Mucosa of descending colon (tissue), 3 donors: Measurements from ENCODE around the gene IFITM1. TPM values are rescaled to one million over a fixed set of nuclear protein-coding genes. Genes with fewer than 3 reads are reported as not detected.
A peak's percentile ranks its signal among the peaks of the same experiment; 100 is the strongest.

Source experiments
- ATAC-seq: fragments of 200-7000 bp; cut with Tn5 transposase; one replicate; pipeline ENCODE4 v1.9.1; 2020; ENCODE audit warnings: mild to moderate bottlenecking, moderate library complexity
- DNase-seq, 3 donors: peaks; one replicate each; pipeline ENCODE4 v3.0.0-alpha.2; 2020
- H3K36me3 ChIP-seq: fragments of 200-600 bp; one replicate; pipeline ENCODE4 v1.8.0; 2021; ENCODE audit warnings: low read depth, mild to moderate bottlenecking
- H3K4me1 ChIP-seq: fragments of 200-600 bp; one replicate; pipeline ENCODE4 v1.8.0; 2021; ENCODE audit warnings: low read depth, mild to moderate bottlenecking
- H3K4me3 ChIP-seq: fragments of 200-600 bp; one replicate; pipeline ENCODE4 v1.8.0; 2021; ENCODE audit warnings: mild to moderate bottlenecking
- H3K9me3 ChIP-seq: fragments of 200-600 bp; one replicate; pipeline ENCODE4 v1.8.0; 2021; ENCODE audit warnings: mild to moderate bottlenecking
- intact Hi-C, 2 donors: fragments of 100-400 bp; cut with DNase I in 1 of 2; cut with micrococcal nuclease in 1 of 2; formaldehyde crosslinking; loops; one replicate each; pipeline versions ENCODE4 v1.11.0 to v1.11.1; 2022; cut with DNase I, micrococcal nuclease
- total RNA-seq, 3 donors: library from RNA; stranded (reverse); fragmentation: NEBNext Ultra II Directional in 2 of 3; extraction: Animal tissue kit (Norgen Biotek cat#: 25700) in 2 of 3; gene quantifications; one replicate each; pipeline versions ENCODE4 v1.2.1 to v1.2.4, GENCODE V29; 2021 to 2023
- TF ChIP-seq, protein P1 (sequence below): fragments of 200-600 bp; IDR thresholded peaks from one replicate; pipeline ENCODE4 v1.8.0; 2022; ENCODE audit warnings: antibody characterized with exemption, mild to moderate bottlenecking
- donor health status: DM: no; HTN: no; CAD: no; lungs with moderate emphysema.
- donor health status: DM: no; HTN: no; CAD: no.
- donor health status: DM: no; HTN: yes; CAD: no.

IFITM1 gene
- total RNA-seq, 3 donors from 2014 or later, result 80.2 to 182 (median 87.3) TPM

DNA sequence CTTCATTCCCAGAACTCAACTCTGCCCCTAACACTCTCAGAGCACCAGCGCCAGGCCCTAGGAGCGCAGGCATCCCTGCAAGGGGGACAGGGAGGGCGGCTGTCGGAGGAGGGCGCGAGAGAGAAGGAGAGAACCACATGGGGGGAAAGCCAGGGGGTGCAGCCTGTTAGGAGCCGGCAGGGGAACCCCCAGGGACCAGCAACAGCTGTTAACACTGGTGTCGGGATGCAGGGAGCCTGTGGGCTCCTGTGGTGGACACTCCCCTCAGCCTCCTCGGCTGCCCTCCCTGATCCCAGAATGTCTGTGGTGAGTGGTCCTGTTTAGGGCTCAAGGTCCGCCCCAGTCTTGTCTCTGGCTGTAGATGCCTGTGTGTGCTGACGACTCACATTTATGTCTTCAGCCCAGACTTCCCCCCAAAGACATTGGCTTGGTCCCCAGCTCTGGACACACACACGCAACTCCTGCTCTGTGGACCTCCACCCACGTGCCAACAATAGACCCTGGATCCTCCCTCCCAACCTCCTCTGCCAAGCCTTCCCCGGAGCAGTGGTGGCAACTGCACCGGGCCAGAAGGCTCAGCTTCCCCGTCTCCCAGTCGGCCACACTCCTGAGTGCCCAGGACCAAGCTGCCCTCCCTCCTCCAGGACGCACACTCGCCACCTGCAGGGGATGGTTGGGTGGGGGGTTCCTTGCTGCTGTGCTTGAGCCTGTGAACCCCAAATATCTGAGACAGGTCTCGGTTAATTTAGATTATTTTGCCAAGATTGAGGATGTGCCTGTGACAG lies 13.7 kb upstream of the IFITM1 start:
- Histone ChIP-seq H3K4me1 (peaks cover 19% of the 10 kb centered on the region), H3K4me3 (no peak overlapping the region), H3K9me3 (no peaks in the 10 kb centered on the region), H3K36me3 (no peaks in the 10 kb centered on the region)
- intact Hi-C loops, result no loop called here
- DNase-seq (peak in 2 of 3 donors; percentile 30 to 48), ATAC-seq (no peak)
- TF ChIP-seq, protein P1, sequence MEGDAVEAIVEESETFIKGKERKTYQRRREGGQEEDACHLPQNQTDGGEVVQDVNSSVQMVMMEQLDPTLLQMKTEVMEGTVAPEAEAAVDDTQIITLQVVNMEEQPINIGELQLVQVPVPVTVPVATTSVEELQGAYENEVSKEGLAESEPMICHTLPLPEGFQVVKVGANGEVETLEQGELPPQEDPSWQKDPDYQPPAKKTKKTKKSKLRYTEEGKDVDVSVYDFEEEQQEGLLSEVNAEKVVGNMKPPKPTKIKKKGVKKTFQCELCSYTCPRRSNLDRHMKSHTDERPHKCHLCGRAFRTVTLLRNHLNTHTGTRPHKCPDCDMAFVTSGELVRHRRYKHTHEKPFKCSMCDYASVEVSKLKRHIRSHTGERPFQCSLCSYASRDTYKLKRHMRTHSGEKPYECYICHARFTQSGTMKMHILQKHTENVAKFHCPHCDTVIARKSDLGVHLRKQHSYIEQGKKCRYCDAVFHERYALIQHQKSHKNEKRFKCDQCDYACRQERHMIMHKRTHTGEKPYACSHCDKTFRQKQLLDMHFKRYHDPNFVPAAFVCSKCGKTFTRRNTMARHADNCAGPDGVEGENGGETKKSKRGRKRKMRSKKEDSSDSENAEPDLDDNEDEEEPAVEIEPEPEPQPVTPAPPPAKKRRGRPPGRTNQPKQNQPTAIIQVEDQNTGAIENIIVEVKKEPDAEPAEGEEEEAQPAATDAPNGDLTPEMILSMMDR, result no peak

DNA sequence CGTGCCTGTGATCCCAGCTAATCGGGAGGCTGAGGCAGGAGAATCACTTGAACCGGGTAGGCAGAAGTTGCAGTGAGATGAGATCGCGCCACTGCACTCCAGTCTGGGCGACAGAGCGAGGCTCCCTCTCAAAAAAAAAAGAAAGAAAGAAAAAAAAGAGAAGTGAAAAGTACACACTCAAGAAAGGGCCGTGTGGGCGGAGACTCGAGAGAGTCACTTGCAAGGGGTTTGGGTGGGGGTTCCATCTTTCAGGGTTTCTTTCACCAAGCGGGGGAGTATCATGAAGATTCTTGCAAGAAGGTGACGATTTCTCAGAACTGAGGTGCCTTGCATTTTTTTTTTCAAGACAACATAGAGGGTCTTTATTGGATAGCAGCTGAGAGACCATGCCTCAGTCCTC lies 10.5 kb upstream of the IFITM1 start:
- intact Hi-C loops, result no loop called here
- DNase-seq (peak in 1 of 3 donors; percentile 45), ATAC-seq (no peak)
- peaks cover 17% of the 10 kb centered on the region for H3K4me1 ChIP-seq
- TF ChIP-seq, protein P1, result no peak
- no peaks in the 10 kb centered on the region for H3K36me3 ChIP-seq
- H3K4me3 ChIP-seq, result no peak overlapping the region
- no peaks in the 10 kb centered on the region for H3K9me3 ChIP-seq

DNA sequence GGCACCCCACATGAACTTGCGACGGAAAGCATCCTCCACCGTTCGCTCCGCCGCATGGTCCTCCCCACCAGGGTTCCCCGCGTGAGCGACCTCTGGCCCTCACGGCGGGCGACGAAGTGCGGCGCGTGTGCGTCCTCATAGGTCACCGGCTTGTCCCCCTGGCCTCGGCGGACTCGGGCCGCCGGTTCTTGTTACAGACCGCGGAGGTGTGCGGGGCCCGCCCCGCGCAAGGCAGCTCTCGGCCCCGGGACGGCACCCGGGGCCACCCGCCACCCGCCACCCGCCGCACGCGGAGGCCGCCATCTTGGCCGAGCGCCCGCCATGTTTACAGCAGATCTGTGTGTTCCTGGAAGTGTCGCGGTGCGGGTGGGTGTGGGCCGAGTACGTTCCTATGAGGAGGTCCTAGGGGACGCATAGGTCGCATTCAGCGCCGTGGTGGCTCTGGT lies 9.8 kb upstream of the IFITM1 start:
- Histone ChIP-seq H3K4me1 (peaks cover 17% of the 10 kb centered on the region), H3K4me3 (no peak overlapping the region), H3K36me3 (no peaks in the 10 kb centered on the region), H3K9me3 (no peaks in the 10 kb centered on the region)
- TF ChIP-seq, protein P1, result no peak
- DNase-seq, result peak in 1 of 3 donors; percentile 65
- no peak for ATAC-seq
- intact Hi-C loops, result no loop called here

DNA sequence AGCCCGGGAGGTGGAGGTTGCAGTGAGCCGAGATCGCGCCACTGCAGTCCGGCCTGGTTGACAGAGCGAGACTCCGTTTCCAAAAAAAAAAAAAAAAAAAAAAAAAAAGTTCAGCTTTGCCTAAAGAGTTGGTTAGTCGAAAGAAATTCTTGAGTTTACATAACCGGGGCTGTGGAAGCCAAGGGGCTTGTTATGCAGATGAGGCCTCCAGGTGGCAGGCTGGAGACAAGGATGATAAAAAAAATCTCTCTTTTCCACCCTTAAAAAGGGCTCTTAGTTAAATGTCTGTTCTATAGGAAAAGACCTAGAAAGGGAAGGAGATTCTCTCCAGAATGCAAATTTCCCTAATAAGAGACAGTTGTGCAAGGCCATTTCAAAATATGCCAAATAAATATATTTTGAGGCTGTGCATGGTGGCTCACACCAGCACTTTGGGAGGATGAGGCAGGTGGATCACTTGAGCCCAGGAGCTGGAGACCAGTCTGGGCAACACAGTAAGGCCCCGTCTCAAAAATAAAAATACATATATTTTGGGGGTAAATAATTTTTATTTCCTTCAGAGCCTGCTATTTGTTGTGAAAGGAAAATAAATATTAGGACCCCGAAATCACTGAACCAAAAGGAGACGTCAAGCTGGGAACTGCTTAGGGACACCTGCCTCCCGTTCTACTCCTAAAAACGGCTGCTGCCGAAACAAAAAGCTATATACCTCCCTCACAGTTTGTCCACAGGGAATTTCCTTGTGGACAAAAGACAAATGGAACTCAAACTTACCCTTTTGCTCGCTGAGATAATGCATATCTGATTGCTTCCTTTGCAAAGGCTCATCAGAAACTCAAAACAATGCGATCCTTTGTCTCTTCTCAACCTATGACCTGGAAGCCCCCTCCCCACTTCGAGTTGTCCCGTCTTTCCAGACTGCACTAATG lies 8.7 kb upstream of the IFITM1 start:
- Histone ChIP-seq H3K4me3 (no peak overlapping the region), H3K4me1 (peaks cover 12% of the 10 kb centered on the region), H3K36me3 (no peaks in the 10 kb centered on the region), H3K9me3 (no peaks in the 10 kb centered on the region)
- intact Hi-C loops, result no loop called here
- DNase-seq, result peak; percentile 51 to 82 (median 72)
- peak; percentile 36 for ATAC-seq
- TF ChIP-seq, protein P1, result peak; percentile 40

DNA sequence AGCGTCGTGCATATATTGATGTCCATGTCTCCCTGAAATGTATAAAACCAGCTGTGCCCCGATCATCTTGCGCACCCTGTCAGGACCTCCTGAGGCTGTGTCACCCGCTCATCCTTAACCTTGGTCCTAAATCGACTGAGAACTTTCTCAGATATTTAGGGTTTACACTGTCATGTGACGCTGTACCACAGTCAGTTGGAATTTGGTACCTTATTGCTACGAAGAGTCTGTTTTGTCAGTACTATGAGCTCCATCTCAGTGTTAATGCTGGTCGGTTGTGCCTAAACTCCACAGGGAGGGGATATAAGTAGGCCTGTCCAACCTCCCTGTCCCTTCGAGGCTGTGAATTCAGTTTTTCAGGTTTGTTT lies 8.0 kb upstream of the IFITM1 start:
- ATAC-seq, result no peak
- Histone ChIP-seq H3K4me1 (peaks cover 10% of the 10 kb centered on the region), H3K4me3 (no peak overlapping the region), H3K9me3 (no peaks in the 10 kb centered on the region), H3K36me3 (no peaks in the 10 kb centered on the region)
- DNase-seq, result peak in 1 of 3 donors; percentile 5
- TF ChIP-seq, protein P1, result no peak
- intact Hi-C loops, result no loop called here
